ENCODE measurements around the gene ROR2. TPM values are rescaled to one million over a fixed set of nuclear protein-coding genes. Genes with fewer than 3 reads are reported as not detected.

ROR2 gene
- total and polyA plus RNA-seq, 2 experiments from 2014 or later = 7.1 to 12.9 TPM

GRCh38 chr9:91746904-91747303 is 203.1 kb downstream of the ROR2 start:
- Histone ChIP-seq H3K4me2 (ENCODE audit: unreplicated experiment) (no peak overlapping the region), H3K27ac (no peak overlapping the region), H3K36me3 (ENCODE audit: low read depth) (no peaks in the 10 kb centered on the region), H3K9me2 (ENCODE audit: insufficient read depth) (no peaks in the 10 kb centered on the region), H4K20me1 (ENCODE audit: insufficient read depth) (no peaks in the 10 kb centered on the region), H3K9me3 (ENCODE audit: low read depth) (no peaks in the 10 kb centered on the region), H2AFZ (no peak overlapping the region), H3F3A (ENCODE audit: insufficient read depth) (peaks cover 7% of the 10 kb centered on the region; the same call in 1 of the 2 replicates), H3K79me2 (ENCODE audit: insufficient read depth) (no peaks in the 10 kb centered on the region), H3K9ac (no peak overlapping the region), H3K27me3 (replicated peaks; ENCODE audit: insufficient read depth) (no peaks in the 10 kb centered on the region), H3K4me1 (ENCODE audit: insufficient read depth) (peaks cover 20% of the 10 kb centered on the region), H3K4me3 (no peak overlapping the region)
- WGBS, 2 experiments (ENCODE audit: low coverage in 1 of 2, low lambda C conversion rate in 2 of 2, missing lambda C conversion rate in 2 of 2) = 65 to 70% methylated on average over 9 of the region's 9 CpGs
- in situ Hi-C loops (cut with MboI) = no loop called here
- TF ChIP-seq EZH2phosphoT487 (IDR thresholded peaks at IDR 0.05; ENCODE audit: insufficient read depth, low read depth) (no peak), EZH2 (IDR thresholded peaks at IDR 0.05; ENCODE audit: insufficient read depth, poor library complexity, severe bottlenecking) (no peak)
- DNase-seq = peak; percentile 39

- Histone ChIP-seq H3K79me2 (ENCODE audit: insufficient read depth) (no peaks in the 10 kb centered on the region), H3K9ac (no peak overlapping the region), H3F3A (ENCODE audit: insufficient read depth) (peaks cover 11% of the 10 kb centered on the region; the same call in 1 of the 2 replicates), H3K4me1 (ENCODE audit: insufficient read depth) (peaks cover 20% of the 10 kb centered on the region), H3K9me3 (ENCODE audit: low read depth) (no peaks in the 10 kb centered on the region), H3K27ac (no peak overlapping the region), H3K36me3 (ENCODE audit: low read depth) (no peaks in the 10 kb centered on the region), H3K27me3 (replicated peaks; ENCODE audit: insufficient read depth) (no peaks in the 10 kb centered on the region), H4K20me1 (ENCODE audit: insufficient read depth) (no peaks in the 10 kb centered on the region), H3K4me2 (ENCODE audit: unreplicated experiment) (no peak overlapping the region), H3K9me2 (ENCODE audit: insufficient read depth) (no peaks in the 10 kb centered on the region), H3K4me3 (no peak overlapping the region), H2AFZ (no peak overlapping the region)
- in situ Hi-C loops (cut with MboI) = no loop called here
- DNase-seq = no peak
- TF ChIP-seq EZH2phosphoT487 (IDR thresholded peaks at IDR 0.05; ENCODE audit: insufficient read depth, low read depth) = no peak
- no peak for TF ChIP-seq EZH2 (IDR thresholded peaks at IDR 0.05; ENCODE audit: insufficient read depth, poor library complexity, severe bottlenecking)
- WGBS, 2 experiments (ENCODE audit: low coverage in 1 of 2, low lambda C conversion rate in 2 of 2, missing lambda C conversion rate in 2 of 2) = 94 to 96% methylated on average over 10 of the region's 10 CpGs
These were observed 203.7 kb downstream of the ROR2 start for GRCh38 chr9:91746357-91746756.

GRCh38 chr9:91744114-91744513 is 205.9 kb downstream of the ROR2 start:
- Histone ChIP-seq H3K27ac (no peak overlapping the region), H3K4me2 (ENCODE audit: unreplicated experiment) (no peak overlapping the region), H3K79me2 (ENCODE audit: insufficient read depth) (no peaks in the 10 kb centered on the region), H2AFZ (no peak overlapping the region), H3K4me3 (no peak overlapping the region), H3K36me3 (ENCODE audit: low read depth) (no peaks in the 10 kb centered on the region), H4K20me1 (ENCODE audit: insufficient read depth) (no peaks in the 10 kb centered on the region), H3F3A (ENCODE audit: insufficient read depth) (peaks cover 13% of the 10 kb centered on the region; the same call in 1 of the 2 replicates), H3K9ac (no peak overlapping the region), H3K4me1 (ENCODE audit: insufficient read depth) (peaks cover 12% of the 10 kb centered on the region), H3K9me2 (ENCODE audit: insufficient read depth) (no peaks in the 10 kb centered on the region), H3K27me3 (replicated peaks; ENCODE audit: insufficient read depth) (no peaks in the 10 kb centered on the region), H3K9me3 (ENCODE audit: low read depth) (no peaks in the 10 kb centered on the region)
- no peak for DNase-seq
- WGBS, 2 experiments (ENCODE audit: low coverage in 1 of 2, low lambda C conversion rate in 2 of 2, missing lambda C conversion rate in 2 of 2) = 83 to 88% methylated on average over 7 of the region's 7 CpGs
- in situ Hi-C loops (cut with MboI) = no loop called here
- TF ChIP-seq EZH2 (IDR thresholded peaks at IDR 0.05; ENCODE audit: insufficient read depth, poor library complexity, severe bottlenecking) = no peak

- Histone ChIP-seq H3K27ac (peak overlapping the region; percentile 17; the same call in 1 of the 2 replicates), H3K9me2 (ENCODE audit: insufficient read depth) (no peaks in the 10 kb centered on the region), H3K4me2 (ENCODE audit: unreplicated experiment) (no peak overlapping the region), H3F3A (ENCODE audit: insufficient read depth) (peaks cover 13% of the 10 kb centered on the region; the same call in 1 of the 2 replicates), H3K36me3 (ENCODE audit: low read depth) (no peaks in the 10 kb centered on the region), H2AFZ (no peak overlapping the region), H4K20me1 (ENCODE audit: insufficient read depth) (no peaks in the 10 kb centered on the region), H3K27me3 (replicated peaks; ENCODE audit: insufficient read depth) (no peaks in the 10 kb centered on the region), H3K4me1 (ENCODE audit: insufficient read depth) (peaks cover 12% of the 10 kb centered on the region), H3K4me3 (no peak overlapping the region), H3K9me3 (ENCODE audit: low read depth) (no peaks in the 10 kb centered on the region), H3K79me2 (ENCODE audit: insufficient read depth) (no peaks in the 10 kb centered on the region), H3K9ac (no peak overlapping the region)
- peak; percentile 93 for DNase-seq
- in situ Hi-C loops (cut with MboI) = no loop called here
- TF ChIP-seq EZH2 (IDR thresholded peaks at IDR 0.05; ENCODE audit: insufficient read depth, poor library complexity, severe bottlenecking) (no peak), EZH2phosphoT487 (IDR thresholded peaks at IDR 0.05; ENCODE audit: insufficient read depth, low read depth) (no peak)
These were observed 208.5 kb downstream of the ROR2 start for GRCh38 chr9:91741522-91741921.

- no peak for TF ChIP-seq EZH2phosphoT487 (IDR thresholded peaks at IDR 0.05; ENCODE audit: insufficient read depth, low read depth)
- TF ChIP-seq EZH2 (IDR thresholded peaks at IDR 0.05; ENCODE audit: insufficient read depth, poor library complexity, severe bottlenecking) = no peak
- peak; percentile 79 for DNase-seq
- WGBS, 2 experiments (ENCODE audit: low coverage in 1 of 2, low lambda C conversion rate in 2 of 2, missing lambda C conversion rate in 2 of 2) = 37 to 41% methylated on average over 10 of the region's 10 CpGs
- Histone ChIP-seq H3K9me3 (ENCODE audit: low read depth) (no peaks in the 10 kb centered on the region), H3F3A (ENCODE audit: insufficient read depth) (peaks cover 13% of the 10 kb centered on the region; the same call in 1 of the 2 replicates), H3K27me3 (replicated peaks; ENCODE audit: insufficient read depth) (no peaks in the 10 kb centered on the region), H4K20me1 (ENCODE audit: insufficient read depth) (no peaks in the 10 kb centered on the region), H2AFZ (no peak overlapping the region), H3K9ac (no peak overlapping the region), H3K4me1 (ENCODE audit: insufficient read depth) (peaks cover 12% of the 10 kb centered on the region), H3K27ac (no peak overlapping the region), H3K36me3 (ENCODE audit: low read depth) (no peaks in the 10 kb centered on the region), H3K79me2 (ENCODE audit: insufficient read depth) (no peaks in the 10 kb centered on the region), H3K4me3 (no peak overlapping the region), H3K4me2 (ENCODE audit: unreplicated experiment) (no peak overlapping the region), H3K9me2 (ENCODE audit: insufficient read depth) (no peaks in the 10 kb centered on the region)
- in situ Hi-C loops (cut with MboI) = no loop called here
These were observed 209.3 kb downstream of the ROR2 start for GRCh38 chr9:91740701-91741100.

Data from GM23248 (cell line).